ENCODE data around the gene MAT1A.
"Not testable (repeated sequence)": the region's sequence is repeated elsewhere in the genome, so short reads cannot be mapped to it uniquely, and the experiment has no call there.

Gene MAT1A

DNA sequence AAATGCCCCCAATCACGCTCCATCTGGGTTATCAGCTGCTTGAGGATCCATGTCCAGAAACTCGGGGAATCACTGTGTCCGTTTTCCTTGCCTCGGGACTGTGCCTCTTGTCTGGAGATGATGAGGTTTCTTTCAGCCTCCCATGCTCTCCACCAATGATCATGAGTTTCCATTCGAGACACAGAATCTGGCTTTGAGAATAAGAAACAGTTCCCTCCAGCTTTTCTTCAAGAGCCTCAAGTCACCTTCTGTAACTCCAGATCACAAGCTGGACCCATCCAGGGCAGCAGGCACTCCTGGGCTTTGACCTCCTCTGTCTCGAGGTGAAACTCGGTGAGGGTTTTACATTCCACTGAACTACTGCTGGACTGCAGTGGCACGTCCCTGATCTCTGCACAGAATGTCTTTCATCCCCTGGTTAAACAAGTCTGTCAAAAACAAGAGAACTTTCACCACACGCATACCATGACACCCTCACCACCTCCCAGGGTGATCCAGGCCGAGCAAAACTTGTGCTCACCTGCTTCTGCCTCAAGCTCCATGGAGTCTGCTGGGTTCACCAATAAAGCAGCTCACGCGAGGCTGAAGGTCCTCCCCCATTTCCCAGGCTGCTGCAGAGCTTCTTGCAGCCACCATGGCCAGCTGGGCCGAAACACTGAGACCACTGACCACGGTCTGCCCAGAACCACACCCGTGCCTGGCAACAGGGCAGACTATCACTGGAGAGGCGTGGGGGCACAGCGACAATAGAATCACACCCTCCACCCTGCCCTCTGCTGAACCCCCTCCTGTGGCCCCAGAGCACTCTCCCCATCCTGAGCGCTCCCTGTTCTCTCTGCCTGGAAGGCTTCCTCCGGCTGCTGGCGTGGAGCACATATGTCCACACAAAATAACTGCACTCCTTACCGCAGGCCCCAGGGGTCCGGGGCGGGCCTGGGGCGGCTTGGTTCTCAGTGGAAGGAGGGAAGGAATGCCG is 25.1 kb downstream of the MAT1A start:
- DNase-seq = no peak

DNA sequence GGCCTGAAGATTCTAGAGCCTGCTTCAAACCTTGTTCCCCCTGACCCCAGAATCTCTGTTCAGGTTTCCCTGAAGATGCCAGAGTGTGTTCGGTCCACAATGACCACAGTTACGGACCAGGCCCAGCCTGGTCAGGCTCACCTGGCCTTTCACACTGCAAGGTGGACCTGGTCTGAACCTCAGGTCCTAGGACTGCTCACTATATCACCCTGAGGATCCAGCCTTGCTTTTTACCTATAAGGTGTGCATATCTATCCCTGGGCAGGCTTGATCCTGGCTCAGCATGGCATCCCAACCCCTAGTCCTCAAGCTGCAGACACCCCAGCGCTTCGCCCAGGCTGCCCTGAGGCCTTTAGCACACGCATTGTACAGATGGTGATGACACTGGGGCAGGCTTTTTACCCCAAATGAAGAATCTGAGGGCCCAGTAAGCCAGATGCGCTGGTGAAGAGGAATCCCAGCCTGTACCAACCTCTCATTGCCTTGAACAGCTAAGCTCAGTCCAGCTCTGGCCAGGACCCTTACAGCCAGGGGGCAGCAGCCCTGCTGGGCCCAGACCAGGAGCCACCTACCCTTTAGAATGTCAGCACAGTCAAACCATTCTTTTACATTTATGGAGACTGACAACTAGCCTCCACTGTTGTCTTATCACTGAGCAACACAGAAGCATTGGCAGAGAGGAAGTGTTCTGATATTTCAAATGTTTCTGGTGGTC is 28.0 kb downstream of the MAT1A start:
- DNase-seq = no peak

DNA sequence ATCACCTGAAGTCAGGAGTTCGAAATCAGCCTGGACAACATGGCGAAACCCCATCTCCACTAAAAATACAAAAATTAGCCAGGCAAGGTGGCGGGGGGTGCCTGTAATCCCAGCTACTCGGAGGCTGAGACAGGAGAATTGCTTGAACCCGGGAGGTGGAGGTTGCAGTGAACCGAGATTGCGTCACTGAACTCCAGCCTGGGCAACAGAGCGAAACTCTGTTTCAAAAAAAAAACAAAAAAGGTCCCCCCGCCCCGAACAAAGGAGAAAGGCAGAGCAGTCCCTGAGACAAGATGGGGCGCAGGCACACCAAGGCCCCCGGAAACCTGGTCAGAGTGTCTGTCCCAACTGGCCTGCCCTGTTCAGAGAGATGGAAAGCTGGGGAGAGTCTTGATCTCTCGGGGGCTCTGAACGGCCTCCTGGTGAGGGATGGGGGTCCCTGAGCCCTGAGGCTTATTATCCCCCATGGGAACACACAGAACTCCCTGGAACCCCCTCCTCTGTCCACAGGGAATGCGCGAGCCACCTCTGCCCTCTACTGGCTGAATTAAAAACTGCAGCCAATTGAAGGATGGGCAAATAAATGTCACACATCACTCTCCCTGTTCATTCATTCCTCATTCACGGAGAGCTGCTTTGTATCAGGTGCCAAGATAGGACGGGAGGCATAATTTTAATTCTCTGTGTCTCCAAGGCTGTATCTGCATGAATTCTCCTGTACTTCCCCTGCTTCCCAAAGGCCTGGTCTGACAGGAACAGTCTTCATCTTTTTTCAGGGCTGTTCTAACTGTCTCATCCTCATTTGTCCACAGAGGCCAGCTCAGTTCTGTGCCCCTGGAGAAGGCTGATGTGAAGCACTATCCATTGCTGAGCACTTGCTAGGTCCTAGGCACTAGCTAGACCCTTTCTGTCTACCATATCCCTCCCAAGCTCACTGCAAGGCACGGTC is 28.9 kb downstream of the MAT1A start:
- peak; percentile 12 to 25 for DNase-seq

DNA sequence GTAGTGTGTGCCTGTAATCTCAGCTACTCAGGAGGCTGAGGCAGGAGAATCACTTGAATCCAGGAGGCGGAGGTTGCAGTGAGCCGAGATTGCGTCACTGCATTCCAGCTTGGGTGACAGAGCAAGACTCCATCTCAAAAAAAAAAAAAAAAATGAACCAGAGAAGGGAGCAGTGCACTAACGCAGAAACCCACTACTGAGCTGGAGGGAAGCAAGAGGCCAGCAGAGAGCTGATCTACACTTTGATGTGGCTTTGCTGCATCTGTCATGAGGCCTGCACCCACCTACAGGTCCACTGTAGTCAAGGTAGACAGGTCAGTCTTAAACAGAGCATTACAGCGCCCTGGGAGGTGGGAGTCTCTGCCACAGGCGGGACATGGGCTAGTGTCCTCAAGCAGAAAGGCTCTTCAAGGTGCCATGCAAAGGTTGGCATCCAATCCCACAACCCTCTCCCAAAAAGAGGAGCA is 30.0 kb downstream of the MAT1A start:
- no peak for DNase-seq

DNA sequence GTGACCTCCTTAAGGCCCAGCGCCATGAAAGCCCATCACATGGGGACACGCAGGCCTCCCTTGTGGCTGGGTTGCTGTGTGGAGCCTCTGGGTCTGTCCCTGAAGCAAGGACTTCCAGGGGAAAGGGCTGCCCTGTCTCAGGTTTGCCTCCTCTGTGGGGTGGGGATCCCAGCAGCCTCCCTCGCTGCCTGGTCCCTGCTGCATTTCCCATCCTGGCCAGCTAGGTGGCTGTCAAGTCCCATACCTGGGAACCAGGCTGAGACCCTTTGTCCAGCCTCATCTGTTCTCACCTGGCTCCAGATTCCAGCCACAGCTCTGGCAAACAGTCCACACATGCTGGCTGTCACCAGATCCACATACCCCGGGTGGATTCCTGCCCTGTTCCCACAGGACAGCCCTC is 32.7 kb downstream of the MAT1A start:
- not testable (repeated sequence) for DNase-seq

DNA sequence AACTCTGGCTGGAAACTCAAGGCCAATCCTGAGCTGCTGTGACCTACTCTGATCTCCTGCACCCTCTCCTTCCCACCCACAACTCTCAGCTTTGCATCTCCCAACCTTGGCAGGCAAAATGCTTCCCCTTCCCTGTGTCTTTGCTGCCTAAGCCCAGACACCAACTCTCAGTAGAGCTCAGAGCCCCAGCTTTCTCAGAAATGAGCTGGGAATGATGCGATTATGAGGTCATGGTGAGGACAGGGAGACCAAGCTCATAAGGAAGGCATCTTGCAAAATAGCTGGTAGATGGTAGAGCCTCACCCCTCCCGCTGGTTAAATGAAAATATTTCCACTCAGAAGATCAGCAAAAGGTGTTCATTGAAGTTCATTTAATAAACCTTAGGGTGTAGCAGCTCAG is 34.7 kb downstream of the MAT1A start:
- DNase-seq = not testable (repeated sequence)

DNA sequence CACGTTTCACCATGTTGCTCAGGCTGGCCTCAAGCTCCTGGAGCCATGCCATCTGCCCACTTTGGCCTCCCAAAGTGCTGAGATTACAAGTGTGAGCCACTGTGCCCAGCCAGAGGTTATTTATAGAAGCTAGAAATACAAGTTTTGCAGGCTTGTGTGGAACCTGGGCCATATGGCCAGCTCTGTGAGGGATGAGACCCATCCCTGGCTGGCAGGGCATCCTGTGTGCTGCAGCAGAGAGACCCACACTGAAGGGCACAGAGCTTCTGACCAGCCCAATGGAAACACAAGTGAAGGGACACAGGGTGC is 35.5 kb downstream of the MAT1A start:
- not testable (repeated sequence) for DNase-seq

DNA sequence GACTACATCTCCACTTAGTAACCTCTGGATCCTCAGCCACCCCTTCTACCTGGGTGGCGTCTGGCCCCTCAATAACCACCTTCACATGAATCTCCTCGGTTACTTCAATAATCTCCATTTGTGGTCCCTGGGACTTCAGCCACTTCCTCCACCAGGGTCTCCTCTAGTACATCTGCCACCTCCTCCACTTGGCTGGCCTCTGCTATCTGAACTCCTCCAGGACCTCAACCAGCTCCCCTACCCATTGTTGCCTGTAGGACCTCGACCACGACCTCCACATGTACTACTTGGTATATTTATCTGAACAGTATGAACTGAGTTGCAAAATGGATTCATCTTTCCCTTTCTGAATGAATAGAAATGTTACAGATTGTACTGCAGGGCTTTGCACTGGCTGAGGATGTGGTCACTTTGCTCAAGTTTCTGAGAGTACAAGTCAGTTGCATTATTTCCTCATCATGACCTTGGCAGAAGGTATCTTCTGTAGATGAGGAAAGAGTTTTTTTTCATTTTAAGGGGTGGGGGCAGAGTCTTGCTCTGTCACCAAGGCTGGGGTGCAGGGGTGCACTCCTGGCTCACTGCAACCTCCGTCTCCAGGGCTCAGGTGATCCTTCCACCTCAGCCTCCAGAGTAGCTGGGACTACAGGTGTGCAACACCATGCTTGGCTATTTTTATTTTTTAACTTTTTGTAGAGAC is 36.0 kb downstream of the MAT1A start:
- DNase-seq = peak; percentile 94 to 95

DNA sequence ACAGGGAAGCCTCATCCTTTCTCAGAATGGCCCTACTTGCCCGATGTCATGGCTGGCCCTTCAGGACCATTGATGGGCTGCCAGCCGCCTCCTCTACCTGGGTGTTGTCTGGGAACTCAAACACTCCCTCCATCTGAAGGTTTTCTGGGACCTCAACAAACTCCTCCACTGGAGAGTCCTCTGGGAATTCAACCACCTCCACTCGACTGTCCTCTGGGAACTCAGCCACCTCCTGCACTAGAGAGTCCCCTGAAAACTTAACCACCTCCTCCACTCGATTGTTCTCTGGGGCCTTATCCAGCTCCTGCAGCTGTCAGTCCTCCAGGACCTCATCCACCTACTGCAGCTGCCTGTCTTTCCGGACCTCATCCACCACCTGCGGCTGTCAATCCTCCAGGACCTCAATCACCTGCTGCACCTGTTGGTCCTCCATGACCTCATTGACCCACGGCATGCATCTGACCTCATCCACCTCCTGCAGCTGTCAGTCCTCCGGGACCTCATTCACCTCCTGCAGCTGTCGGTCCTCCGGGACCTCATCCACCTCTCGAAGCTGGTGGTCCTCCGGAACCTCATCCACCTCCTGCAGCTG is 37.1 kb downstream of the MAT1A start:
- no peak for DNase-seq

DNA sequence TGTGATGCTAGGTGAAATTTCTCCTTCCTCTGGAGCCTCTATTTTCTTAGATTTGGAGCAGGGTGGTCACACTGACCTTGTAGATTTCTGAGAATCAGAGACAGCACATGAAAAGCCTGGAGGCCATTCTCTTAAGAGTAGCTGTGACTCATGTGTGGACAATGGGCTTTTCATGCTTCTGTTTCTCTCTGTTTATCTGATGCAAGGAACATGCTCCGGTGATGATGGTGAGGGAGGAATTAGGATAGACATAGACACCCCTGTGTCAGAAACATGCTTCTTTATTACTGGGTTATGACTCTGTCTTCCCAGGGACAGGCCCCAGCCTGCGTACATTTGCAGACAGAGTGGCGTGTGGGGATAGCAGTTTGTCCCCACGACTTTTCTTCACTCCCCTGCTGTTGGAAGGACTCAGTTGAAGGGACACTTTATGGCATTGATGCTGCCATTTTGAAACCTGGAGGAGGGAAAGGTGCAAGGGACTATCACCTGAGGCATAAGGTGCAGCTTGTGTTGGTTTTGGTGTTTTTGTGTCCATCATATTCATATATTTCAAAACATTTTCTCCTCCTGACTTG is 37.7 kb downstream of the MAT1A start:
- DNase-seq = not testable (repeated sequence)

DNA sequence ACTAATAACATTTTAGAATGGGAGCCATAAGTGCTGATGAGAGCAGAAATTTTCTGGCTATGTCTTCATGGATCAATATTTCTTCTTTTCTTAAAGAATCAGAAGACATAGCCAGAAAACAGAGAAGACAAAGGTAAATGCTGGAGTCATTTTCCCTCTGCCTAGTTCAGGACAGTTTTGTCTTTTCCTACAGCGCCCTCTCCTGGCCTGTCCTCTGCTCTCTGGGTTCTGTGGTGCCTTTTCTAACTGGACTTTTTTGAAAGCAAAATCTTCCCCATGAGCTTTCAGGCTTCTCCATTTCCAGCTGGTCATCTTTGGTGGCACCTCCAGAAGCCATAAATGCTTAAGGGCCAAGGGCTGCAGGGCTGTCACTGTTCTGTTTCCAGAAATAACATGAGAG is 39.1 kb downstream of the MAT1A start:
- not testable (repeated sequence) for DNase-seq

DNA sequence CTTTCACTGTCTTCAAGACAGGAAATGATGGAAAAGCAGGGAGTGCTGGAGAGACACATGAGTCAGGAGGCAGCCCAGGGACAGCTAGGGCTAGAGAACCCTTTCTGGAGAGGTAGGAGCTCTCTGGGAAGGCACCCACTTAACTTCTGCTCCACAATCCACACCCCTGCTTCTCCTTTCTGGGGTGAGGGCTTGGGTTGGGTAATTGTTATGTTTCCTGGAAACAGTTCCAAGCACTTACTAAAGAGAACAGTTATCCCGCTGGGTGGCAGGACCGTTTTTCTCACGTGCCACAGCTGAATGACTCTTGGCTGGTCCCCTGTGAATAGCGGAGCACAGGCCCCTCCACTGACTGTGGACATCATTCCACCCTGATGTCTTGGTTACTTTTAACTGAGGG is 39.6 kb downstream of the MAT1A start:
- DNase-seq = peak; percentile 65 to 68

DNA sequence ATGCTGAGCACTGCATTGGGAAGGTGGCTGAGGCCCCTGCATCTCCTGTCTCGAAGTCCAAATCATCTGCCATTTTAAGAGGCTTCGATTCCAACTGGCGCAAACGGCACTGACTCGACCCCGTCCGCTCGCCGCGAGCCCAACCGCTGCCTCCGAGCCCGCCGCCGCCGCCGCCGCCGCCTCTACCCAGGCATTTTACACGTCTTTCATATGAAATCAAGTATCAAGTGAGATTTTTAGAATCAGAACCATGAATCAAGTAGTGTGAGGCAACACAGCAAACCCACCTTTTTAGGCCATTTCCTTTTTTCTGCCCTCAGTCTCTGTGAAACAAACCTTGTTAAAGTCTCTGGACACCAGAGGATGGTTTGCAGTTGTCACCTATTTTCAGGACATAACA is 41.8 kb downstream of the MAT1A start:
- not testable (repeated sequence) for DNase-seq

DNA sequence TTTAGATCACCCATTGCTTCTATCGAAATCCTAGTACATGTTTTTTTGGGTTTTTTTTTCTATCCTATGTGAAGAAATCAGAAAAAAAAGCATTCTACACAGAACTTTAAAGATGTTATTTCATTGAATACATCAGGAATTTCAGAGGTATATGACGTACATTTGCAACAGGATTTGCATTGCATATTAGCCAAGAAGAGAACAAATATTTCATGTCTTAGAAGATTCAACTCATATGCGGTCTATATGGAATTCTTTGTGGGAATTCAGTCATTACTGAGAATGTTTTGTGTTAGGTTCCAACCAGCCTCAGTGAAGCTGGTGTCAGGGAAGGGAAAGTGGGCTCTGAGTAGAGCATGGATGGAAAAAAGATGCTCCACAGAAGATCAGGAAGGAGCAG is 45.1 kb downstream of the MAT1A start:
- DNase-seq = not testable (repeated sequence)

DNA sequence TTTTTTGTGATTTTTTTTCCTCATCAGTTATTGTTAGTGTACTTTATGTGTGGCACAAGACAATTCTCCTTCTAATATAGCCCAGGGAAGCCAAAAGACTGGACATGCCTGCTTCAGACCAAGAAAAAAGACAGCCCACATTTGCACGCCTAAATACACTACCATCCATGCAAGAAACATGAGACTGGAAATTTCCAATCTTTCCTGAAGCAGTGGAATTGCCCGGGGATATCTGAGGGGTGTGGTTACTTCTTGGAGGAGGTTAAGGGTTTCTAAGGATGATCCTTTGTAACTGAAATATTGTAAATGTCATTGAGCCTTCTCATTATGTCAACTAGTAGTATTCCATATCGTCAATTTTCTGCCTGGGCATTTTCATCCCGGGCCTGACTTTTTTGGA is 47.1 kb downstream of the MAT1A start:
- not testable (repeated sequence) for DNase-seq

DNA sequence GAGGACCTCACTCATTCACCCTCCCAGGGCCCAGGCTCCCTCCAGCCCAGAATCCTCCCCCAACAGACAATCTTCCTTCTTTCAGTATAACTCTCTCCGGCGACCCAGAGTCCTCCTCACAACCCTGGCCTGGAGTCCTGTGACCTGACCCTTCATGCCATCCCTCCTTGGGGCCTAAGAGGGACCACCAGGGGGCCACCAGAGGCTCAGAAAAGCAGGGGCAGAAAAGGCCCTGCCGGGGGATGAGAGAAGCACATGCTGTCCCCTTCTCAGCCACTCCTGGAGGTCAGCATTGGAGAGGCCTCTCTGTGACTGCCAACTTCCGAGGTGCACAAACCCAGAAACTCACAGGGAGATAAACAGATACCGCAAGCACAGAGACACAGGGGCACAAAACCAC is 53.0 kb downstream of the MAT1A start:
- not testable (repeated sequence) for DNase-seq

DNA sequence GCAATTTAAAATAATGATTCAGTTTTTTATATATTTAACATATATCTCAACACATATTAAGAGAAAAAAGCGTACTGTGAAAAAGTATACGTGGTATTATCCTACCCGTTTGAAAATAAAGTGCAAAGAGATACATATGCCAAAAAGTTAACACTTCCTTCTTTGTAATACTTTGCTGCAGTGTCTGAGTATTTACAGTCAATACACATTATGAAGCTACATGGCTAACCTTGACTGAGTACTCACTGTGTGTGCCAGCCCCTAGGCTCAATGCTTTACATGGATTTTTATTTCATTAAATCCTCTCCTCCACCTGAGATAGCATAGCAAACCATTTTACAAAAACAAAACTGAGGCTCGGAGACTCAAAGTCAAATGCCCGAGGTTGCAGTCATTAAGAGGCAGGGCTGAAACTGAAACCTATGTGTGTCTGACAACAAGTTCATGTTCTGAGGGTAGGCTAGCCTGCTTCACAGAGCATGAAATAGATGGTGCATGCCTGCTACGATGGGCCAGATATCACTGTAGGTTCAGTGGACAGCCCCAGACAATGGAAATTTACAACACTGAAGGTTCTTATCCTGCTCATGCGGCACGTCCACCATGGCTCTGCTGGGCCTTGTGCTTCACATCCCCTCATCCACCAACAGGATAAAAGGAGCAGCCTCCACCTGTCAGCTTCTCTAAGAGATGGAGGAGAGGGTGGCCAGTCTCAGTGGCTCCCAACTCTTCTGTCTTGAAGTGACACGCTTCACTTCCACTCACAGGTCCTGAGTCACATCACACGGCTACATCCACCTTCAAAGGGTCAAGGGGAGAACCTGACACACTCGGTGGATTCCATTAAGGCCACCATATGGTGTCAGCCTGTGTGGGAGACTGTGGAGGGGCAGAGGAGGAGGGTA is 54.9 kb downstream of the MAT1A start:
- DNase-seq = not testable (repeated sequence)

DNA sequence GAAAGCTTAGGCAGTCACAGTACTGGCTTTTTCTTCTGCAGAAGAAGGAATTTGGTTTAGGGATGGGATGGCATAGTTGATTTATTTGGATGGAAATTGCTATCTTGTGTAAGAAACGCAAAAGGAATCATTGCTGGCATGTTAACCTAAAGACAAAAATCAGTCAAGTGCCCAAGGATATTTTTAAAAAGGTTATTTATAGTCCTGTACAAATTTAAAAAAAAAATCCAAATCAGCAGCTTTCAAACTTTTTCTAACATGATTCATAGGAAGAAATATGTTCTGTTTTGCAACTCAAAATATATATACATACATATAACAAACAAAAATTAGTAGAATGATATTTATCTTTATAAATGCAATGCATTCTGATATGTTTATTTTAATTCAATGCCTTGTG is 55.6 kb downstream of the MAT1A start:
- not testable (repeated sequence) for DNase-seq

DNA sequence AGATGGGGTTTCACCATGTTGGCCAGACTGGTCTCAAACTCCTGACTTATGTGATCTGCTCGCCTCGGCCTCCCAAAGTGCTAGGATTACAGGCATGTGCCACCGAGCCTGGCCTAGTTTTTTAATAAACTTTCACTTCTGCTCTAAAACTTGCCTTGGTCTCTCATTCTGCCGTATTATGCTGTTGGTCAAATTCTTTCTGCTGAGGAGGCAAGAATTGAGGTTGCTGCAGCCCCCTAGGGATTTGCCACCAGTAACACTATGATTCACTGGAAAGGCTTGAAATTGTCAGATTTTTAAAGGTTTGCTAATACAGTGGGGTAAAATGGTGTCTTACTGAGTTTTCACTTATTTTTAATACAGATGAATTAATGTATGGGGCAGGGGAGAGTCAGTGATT is 62.7 kb downstream of the MAT1A start:
- not testable (repeated sequence) for DNase-seq

DNA sequence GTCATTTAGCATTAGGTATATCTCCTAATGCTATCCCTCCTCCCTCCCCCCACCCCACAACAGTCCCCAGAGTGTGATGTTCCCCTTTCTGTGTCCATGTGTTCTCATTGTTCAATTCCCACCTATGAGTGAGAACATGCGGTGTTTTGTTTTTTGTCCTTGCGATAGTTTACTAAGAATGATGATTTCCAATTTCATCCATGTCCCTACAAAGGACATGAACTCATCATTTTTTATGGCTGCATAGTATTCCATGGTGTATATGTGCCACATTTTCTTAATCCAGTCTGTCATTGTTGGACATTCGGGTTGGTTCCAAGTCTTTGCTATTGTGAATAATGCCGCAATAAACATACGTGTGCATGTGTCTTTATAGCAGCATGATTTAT is 66.4 kb downstream of the MAT1A start:
- DNase-seq = not testable (repeated sequence)
